Measurements from ENCODE around the gene PITPNM3.
"Not testable (repeated sequence)": the region's sequence is repeated elsewhere in the genome, so short reads cannot be mapped to it uniquely, and the experiment has no call there.

The PITPNM3 gene

DNA sequence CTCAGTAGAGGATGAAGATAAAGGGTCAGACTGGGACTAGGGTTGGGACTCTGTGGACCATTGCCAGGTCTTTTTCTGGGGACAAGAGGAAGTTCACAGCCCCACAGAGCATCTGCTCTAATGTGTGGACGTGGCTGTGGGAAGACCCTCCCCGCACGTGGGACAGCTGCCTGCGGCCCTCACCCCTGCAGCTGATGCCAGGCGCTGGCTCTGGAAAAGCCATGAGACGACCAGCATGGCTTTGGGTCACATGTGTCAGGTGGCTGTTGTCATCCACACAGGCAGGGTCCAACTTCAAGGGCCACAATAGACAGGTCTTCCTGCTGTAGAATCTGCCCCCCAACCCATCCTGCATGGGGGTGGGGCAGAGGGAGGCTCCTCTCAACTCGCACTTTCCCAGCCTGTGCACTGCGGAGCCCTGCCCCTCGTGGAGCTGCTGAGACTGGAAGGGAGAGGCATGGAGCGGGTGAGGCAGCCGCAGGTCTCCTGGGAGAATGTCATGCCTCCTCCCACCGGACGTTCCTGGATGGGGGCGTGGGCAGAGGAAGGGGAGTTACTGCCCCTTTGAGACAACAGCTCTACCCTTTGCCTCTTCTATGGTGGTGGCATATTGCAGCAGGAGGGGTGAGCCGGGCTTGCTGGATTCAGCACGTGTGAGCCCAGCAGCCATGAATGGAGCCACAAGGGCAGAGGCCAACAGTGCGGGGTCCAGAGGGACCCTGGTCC, 58.7 kb downstream of the PITPNM3 start:
- DNase-seq, result no peak

DNA sequence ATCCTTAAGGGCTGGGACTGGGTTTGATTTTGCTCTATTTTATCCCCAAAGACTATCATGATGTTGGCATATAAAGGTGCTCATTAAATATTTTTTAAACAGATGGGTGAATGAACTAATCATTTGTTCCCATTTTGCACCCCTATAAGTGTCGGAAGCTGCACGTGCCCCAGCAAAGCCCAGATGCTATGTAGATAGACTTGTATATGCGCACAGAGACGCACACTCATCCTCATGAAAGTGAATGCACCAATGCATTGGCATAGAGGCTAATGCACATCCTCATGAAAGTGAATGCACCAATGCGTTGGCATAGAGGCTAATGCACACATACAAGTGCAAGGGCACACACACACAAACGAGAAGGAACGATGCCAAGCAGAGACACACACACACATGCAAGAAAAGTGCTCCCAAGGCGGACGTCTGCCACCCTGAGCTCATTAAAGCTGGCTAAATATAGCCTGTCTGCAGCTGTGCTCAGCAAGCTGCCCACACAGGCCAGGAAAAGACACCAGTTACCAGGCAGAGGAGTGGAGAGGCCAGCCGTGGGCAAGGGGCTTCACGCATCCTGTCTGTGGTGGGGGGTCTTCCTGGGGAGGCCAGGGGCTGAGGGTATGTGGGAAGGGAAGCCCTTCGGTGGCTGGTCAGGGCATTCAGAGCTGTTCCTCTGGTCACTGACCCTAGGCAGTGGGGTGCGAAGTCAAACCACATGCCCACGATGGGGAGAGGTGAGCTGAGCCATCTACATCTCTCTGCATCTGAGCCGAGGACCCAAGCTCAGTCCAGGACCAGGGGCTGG, 59.5 kb downstream of the PITPNM3 start:
- DNase-seq, result no peak

DNA sequence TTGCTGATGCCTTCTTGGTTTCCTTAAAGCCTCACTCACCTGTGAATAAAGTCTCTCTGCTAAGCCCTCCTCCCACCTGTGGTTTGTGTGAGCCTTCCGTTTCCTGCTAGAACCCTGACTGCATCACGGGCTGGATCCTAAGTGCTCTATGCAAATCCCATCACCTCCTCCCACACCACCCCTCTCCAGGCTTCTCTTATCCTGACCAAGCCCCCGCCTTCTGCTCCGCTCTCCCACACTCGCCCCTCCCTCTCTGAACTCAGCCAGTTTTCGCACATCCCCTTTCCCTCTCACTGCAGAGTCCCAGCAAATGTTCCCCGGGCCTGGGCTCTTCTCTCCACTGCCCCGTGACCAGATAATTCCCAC, 60.3 kb downstream of the PITPNM3 start:
- DNase-seq, result peak; percentile 36

DNA sequence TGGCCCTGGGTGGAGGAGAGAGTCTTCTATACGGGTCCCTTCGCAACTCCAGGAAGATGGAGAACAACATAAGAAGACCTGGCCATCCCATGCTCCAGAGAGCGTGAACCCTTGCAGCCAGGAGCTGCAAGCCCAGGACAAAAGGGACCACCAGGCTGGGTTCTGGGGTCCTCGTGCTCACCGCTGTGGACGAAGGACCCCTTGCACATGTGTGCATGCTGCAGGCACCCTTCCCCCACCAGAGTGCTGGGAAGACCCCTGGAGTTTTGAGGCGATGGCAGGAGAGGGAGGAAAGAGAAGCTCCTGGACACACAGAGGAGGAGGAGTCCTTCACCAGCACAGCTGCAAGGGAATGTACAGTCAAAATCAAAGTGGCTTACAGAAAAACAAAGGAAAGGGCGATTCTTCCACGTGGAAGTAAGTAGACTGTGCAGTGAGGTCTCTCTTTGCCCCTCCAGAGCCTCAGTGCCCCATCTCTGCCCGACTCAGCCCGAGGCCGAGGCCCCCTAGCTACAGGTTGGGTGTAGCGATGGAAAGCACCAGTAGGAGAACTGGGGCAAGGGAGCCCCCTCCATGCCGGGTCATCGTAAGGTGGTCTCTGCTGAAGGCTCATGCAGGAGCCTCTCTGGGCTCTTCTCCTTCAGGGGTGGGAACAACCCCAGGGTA, 60.8 kb downstream of the PITPNM3 start:
- no peak for DNase-seq

DNA sequence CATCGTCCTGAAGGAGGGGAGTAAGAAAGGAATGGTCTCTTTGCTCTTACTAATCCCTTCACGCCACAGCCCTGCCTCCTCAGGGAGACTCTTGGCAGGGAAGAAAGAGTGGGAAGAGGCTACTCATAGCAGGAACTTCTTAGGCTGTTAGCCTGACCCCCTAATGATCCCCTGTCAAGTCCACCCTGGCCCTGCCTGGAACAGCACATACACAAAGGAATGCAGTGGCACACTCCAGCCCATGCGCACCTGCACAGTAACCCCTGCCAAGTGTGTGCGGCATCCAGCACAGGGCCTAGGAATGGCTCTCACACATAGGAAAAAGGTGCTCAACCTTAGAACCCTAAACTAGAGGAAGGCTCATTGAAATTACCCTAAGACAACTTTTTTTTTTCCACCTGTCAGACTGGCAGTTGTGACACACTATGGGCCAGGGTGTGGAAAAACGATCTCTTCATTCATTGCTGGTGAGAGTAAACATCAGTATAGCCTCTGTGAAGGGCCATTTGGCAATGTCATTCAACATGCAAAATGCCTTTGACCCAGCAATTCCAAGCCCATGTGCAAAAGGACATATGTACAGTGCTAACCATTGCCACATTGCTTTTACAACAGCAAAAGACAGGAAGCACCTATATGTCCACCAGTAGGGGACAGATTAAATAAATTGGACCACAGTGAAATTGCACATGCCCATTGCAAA, 62.0 kb downstream of the PITPNM3 start:
- DNase-seq, result no peak

DNA sequence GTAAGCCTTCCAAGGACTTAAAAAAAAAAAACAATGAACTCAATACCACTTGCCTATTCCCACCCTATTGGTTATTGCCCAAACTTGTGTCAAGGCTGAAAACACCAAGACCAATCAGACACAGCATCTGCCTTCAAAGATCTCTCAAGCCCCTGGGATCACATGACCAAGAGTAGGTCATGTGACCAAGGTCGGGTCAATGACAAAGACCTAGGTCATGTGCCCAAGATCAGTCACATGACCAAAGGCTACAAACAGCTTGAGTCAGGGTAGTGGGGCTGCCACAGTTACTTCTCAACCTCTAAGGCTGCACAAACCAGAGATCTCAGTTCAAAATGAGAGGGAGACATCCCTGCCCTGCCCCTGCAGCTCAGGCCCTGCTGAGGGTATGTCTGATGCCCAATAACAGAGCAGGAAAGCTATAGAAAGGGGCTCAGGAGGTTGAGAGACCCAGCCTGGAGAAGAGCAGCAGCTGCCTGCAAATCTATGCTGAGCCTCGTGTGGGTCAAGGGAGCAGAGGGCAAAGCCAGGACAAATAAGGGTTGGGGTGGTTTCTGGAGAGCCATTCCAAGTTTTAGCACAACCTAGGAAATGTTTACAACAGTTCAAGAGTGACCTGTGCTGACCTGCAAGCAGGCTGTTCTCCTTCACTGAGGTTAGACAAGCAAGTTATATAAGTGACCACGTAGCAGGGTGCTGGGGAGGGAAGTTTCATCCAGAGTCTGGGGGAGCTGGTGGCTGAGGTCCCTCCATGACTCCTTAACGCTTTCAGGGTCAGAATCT, 63.3 kb downstream of the PITPNM3 start:
- DNase-seq, result peak; percentile 9

DNA sequence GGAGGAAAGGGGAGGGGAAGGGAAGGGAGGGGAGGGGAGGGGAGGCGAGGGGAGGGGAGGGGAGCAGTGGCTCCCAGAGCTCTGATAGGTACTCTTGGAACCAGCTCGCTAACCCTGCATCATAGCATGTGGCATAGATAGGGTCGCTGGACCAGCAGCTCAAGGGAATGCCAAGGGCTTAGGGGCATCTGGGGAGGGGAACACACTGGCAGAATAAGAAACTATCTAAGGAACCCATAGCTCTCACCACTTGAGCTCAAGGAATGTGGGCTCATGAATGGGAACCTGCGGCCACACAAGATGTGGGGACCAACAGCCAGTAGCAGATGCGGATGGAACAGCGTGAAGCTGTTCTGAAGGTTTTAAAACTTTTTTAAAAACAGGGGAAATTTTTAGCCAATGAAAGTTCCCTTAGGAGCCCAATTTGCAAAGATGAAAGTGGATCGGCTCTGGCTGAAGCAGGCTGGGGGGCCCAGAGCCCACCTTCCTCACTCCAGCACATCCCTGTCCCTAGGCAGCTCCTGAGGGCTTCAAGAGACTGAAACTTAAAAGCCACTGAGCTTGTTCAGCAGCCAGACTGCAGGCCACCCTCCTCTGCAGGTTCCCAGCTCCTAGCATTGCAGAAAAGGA, 65.2 kb downstream of the PITPNM3 start:
- no peak for DNase-seq

DNA sequence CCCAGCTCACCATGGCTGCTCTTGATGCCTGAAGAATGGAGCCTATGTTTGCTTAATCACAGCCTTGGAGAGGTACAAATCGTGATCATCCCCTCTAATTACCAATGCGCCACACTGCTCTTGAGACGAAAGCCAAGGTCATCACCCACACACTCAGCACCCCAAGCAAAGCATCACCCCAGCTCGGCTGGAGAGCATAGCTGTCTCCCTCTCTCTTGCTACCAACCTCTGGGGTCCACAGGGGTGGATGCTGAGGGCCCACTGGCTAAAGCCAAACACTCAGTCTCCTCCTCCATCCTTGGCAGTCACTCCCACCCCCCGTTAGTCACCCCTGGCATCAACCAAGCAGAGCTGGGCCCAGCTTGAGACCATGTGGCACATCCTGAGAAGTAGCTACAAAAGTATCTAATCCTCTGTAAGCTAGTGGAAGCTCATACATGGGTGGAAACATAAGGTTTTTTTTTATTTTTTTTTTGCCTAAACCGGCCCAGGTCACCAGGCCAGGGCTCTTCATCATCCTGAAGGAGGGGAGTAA, 67.3 kb downstream of the PITPNM3 start:
- DNase-seq, result no peak

DNA sequence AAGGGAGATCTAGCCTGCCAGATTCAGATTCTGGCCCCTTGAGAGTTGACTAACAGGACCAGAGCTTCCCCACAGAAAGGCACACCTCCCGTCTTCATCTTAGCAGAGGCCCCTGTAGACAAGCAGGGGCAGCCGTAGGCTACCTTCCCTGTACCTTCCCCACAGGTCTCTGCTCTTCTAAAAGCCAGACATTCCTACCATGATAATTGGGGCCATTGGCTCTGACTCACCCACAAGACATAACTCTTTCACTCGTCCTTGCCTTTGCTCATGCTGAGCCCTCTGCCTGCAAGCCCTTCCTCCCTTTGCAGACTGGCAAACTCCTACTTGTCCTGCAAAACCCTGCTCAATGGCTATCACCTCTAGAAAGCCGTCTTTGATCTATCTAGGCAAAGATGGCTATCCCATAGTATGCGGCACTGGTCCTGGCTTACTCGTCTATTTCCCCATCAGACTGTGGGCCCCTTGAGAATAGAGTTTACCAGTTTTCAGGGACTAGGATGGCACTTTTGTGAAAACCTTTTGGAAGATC, 68.3 kb downstream of the PITPNM3 start:
- no peak for DNase-seq

DNA sequence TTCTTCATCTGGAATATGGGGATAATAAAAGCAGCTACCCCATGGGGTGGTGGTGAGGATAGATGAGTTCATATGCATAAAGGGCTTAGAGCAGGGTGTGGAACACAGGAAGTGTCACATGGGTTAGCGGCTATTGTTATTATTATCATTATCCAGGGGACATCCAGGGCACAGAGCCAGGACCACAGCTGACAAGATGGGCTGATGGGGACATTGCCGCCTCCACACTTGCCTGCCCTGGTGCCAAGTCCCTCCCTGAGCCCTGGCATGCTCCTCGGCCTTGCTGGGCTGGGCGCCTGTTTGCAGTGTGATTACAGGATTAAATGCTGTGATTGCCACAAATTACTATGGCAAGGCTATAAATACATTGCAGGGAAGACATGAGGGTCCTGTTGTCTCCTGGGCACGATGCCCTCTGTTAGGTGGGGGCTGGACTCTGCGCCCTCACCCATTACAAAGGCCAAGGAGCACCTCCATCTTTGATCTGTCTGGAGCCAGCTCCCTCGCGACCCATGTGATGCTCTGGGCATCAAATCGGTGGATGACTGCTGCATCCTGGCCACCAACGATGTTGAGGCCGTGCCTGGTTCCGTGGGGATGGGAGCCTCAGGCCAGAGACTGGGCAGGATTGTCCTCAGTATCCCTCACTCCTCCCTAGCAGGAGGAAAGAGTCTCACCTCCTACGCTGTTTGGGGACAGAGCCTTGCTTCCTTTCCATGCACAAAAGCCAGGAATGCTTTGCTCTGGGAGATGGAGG, 68.9 kb downstream of the PITPNM3 start:
- no peak for DNase-seq

DNA sequence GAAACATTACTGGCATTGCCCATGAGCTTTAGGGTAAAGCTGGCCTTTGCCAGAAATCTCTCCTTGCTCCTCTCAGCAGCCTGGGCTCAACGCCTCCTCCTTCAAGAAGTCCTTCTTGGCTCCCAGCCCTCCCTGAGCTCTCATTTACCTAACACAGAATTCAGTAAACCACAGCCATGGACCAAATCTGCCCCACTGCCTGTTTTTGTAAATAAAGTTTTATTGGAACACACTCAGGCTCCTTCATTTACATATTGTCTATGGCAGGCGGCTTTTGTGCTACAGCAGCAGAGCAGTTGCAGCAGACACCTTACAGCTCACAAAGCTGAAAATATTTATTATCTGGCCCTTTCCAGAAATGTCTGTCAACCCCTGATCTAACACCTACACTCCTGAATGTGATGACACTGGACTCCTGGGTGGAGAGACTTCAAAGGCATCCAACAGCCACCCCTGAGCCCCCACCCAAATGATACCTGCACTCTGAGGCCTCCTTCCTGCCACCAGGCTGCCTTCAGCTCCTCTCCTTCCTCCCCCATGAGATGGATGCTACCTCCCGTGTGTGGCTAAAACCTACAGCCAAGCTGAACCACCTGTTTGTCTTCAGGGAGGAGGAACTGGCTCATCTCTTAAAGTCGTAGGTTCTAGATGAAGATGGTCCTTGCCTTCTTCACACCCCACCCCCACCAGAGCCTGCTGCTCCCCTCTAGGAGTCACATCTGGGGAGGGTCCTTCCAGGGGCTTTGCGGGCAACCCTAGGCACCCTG, 70.5 kb downstream of the PITPNM3 start:
- DNase-seq, result no peak

DNA sequence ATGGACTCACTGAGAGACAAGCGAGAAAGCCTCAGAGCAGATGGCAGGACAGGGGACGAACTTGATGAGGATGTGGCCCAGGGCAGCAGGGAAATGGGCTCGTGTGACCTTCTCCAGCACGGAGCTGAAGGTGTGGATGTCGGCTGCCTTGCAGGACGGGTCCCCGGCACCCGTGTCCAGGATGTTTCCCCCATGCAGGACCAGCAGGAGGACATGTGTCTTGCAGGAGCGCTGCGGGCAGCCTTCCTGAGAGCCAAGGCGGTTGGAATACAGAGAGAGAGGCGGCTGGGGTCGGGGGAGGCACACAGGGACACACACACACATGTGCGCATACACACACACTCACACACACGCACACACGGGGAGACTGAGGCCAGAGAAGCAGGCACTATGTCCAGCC, 72.8 kb downstream of the PITPNM3 start:
- DNase-seq, result no peak

DNA sequence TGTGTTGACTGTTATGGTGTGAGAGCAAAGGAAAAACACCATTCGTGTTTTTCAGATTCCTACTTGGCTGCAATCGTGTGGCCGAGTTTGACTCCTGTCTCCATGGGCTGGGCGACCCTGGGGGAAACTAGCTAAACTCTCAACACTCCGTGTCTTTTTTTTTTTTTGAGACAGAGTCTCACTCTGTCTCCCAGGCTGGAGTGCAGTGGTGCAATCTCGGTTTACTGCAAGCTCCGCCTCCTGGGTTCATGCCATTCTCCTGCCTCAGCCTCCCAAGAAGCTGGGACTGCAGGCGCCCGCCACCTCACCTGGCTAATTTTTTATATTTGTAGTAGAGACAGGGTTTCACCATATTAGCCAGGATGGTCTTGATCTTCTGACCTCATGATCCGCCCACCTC, 73.6 kb downstream of the PITPNM3 start:
- DNase-seq, result not testable (repeated sequence)

DNA sequence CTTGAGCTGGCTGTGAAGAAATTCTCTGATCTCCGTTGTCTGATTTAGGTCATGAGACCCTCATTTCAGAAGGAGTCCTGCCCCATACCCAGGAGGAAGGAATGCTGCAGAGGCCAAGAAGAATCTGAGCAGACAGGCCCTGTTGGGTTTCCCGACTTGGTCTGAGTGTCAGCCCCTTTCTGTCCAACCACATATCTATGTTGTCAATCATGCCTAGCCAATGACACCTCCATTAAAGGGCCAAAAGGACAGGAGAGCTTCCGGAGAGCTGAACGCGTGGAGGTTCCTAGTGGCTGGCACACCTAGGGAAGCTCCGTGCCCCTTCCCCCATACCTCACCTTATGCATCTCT, 74.3 kb downstream of the PITPNM3 start:
- no peak for DNase-seq

DNA sequence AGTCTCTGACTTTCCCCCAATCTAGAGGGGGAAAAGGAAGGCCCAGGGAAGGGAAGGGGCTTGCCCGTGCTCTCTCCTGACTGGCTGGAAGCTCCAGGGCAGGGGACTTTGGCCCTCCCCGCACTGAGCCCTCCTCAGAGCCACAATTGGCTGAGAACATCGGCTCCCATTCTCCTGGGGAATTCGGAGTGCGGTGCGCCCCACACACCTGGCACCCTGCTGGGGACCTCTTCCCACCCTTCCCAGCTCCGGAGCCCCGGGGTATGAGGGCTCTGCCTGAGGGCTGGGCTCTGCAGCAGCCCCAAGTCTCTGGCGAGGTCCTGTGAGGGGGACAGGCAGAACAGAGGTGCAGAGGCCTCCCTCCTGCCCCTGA, 76.1 kb downstream of the PITPNM3 start:
- no peak for DNase-seq

DNA sequence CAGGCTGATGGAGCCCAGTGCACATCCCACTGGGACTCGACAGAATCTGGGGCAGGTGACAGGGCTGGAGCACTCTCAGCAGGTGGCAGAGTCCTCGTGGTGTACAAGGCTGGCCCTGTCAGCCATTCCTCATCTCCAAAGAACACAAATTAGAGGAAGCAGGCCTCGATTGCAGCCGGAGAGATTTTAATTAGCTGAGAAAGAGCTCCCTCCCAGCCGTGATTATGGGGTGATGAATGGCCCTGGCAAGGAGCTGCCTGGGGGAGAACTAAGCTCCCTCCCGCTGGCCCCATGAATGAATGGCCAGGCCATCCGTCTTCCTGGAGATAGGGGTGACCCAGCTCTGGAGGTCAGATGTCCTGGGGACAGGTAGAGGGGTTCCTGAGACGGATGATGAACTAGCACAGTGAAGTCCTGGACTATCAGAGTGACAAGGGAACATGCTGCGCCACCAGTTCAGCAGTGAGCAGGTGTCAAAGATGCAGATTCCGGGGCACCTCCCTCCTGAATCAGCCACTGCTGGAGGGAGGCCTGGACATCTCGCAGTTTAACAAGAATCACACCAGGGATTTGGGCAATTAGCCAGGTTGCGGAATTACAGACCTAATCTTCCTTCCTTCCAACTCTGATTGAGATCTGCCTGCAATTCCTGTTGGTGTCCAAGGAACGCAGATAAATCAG, 76.6 kb downstream of the PITPNM3 start:
- DNase-seq, result no peak

DNA sequence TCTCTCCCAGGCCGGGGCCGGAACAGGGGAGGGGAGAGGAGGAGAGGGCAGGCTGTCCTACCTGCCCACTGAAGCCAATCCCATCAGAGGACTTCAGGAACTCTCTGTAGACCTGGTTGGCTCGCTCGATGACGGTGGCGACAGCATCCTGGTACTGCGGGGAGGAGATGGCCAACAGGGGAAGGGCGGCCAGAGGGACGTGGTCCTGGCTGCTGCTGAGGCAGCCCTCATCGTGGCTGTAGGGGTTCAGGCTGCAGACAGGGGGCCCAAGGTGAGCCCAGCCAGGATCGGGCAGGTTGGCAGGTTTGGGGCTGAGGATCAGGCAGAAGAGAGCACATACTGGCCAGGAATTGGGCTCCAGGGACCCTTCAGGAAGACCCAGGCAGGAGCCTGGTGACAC, 77.9 kb downstream of the PITPNM3 start:
- no peak for DNase-seq

DNA sequence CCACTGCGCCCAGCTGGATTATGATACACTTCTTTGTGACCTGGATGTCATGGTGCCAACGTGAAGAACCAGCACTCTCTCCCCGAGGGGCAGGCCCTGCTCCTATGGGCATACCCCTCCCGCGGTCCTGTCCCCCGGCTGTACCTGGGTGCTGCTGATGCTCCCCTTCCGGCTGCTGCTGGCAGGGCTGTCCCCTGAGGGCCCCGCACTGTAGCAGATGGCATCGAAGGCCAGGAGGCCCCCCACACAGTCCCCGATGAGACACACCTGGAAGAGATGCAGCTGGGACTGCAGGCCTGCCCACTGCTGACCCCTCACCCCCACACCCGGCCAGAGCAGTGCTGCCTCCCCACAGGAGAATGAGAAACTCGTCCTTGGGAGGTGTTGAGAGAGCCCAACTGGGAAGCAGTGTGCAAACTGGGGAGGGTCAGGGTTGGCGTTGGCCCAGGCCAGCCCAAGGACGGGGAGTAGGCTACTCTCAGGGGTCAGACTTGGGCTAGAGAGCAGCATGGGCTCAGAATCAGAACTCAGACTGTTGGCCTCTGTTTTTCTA, 78.4 kb downstream of the PITPNM3 start:
- DNase-seq, result no peak

DNA sequence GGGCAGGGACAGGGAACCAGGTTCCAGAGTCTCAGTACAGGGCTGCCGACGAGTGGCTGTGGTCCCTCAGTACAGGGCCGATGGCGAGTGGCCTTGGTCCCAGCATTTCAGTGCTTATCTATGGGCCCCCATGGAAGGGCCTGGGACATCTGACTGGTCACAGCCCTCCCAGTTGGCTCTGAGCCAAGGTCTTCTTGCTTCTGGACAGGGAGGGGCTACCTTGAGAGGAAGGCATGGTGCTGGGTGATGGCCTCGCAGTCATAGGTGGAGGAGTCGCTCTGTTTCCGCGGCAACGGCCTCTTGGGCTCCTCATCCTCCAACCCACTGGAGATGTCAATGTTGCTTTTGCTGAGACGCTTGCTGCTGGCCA, 79.6 kb downstream of the PITPNM3 start:
- DNase-seq, result no peak
